Measurements from ENCODE around the gene TBX2.

DNA sequence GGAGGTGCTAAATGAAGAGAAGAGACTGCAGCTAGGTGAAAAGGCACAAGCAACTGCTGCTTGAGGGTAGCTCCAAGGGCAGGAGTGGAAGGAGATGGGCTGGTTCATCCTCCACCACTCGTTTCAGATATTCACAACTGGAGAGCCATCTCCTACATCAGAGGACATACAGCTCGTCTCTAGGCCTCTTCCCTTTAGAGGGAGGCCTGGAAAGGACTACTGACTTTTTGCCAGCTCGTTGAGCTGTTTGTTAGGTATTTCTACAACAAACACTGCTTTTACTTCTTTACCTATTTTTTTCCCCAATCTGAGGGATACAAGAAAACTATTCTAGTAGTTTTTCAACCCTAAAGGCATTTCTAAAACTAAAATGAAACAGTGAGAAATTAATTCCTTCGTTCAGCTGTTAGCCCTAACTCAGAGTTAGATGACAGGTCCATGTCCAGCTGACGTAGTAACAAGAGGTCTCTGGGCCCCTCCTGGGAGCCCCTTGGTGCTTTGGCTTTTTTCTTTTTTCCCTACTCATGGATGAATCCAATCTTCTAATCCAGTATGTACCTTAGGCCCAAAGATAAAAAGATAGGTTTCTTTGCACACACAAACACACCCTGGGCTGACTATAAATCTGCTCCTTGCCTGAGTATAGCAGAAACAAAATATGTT lies 47.8 kb upstream of the TBX2 start:
- no peak for TF ChIP-seq POLR2A (IDR thresholded peaks at IDR 0.05)
- TF ChIP-seq, protein P1, sequence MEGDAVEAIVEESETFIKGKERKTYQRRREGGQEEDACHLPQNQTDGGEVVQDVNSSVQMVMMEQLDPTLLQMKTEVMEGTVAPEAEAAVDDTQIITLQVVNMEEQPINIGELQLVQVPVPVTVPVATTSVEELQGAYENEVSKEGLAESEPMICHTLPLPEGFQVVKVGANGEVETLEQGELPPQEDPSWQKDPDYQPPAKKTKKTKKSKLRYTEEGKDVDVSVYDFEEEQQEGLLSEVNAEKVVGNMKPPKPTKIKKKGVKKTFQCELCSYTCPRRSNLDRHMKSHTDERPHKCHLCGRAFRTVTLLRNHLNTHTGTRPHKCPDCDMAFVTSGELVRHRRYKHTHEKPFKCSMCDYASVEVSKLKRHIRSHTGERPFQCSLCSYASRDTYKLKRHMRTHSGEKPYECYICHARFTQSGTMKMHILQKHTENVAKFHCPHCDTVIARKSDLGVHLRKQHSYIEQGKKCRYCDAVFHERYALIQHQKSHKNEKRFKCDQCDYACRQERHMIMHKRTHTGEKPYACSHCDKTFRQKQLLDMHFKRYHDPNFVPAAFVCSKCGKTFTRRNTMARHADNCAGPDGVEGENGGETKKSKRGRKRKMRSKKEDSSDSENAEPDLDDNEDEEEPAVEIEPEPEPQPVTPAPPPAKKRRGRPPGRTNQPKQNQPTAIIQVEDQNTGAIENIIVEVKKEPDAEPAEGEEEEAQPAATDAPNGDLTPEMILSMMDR (IDR thresholded peaks at IDR 0.05): no peak

Measured in adrenal gland (tissue), 5 donors.